IMR-90 (cell line): ENCODE measurements around the gene CAMTA1. TPM values are rescaled to one million over a fixed set of nuclear protein-coding genes. Genes with fewer than 3 reads are reported as not detected.

Experiments used
- ATAC-seq: fragments of 200-7000 bp; cut with Tn5 transposase; 2 replicates; pipeline ENCODE4 v1.9.1; 2020; ENCODE audit warnings: low read depth, mild to moderate bottlenecking, moderate library complexity
- BruUV-seq: library from RNA; stranded (reverse); fragments of 400-500 nt; replicated peaks from 2 replicates; lab custom pipeline; 2021; lab: Mats Ljungman, UMichigan
- CTCF ChIA-PET: fragments of 300-600 bp; formaldehyde crosslinking; extraction: SDS; loops from one replicate; lab custom pipeline; 2021; ENCODE audit warnings: antibody characterized with exemption; lab: Yijun Ruan, JAX
- POLR2A ChIA-PET: fragments of 300-600 bp; sonication (Branson Sonifier 250); formaldehyde crosslinking; loops from one replicate; lab custom pipeline; 2022; ENCODE audit warnings: antibody characterized with exemption; ENCODE audit not compliant: unreplicated experiment; lab: Charles Lee
- DNase-seq: peaks from one replicate; pipeline ENCODE4 v3.0.0; 2013
- H2AFZ ChIP-seq: replicated peaks from 2 replicates; pipeline ENCODE3; 2013; ENCODE audit warnings: low read length, mild to moderate bottlenecking; ENCODE audit not compliant: poor library complexity
- H2AK5ac ChIP-seq: 2 replicates; pipeline ENCODE4 v1.6.1; 2013; ENCODE audit warnings: low read depth, low read length, inconsistent platforms
- H2AK9ac ChIP-seq: replicated peaks from 2 replicates; pipeline ENCODE3; 2013; ENCODE audit warnings: mild to moderate bottlenecking, low read depth, low read length, moderate library complexity; ENCODE audit not compliant: poor library complexity
- H2BK120ac ChIP-seq: 2 replicates; pipeline ENCODE4 v1.6.1; 2013; ENCODE audit warnings: low read depth, low read length, inconsistent platforms
- H2BK15ac ChIP-seq: 3 replicates; pipeline ENCODE4 v1.6.1; 2013; ENCODE audit warnings: low read depth, low read length, inconsistent platforms
- H2BK20ac ChIP-seq: 2 replicates; pipeline ENCODE4 v1.6.1; 2013; ENCODE audit warnings: low read depth, mild to moderate bottlenecking, inconsistent platforms, low read length, moderate library complexity
- H2BK5ac ChIP-seq: 2 replicates; pipeline ENCODE4 v1.6.1; 2013; ENCODE audit warnings: mild to moderate bottlenecking, low read depth, low read length, inconsistent platforms; ENCODE audit not compliant: poor library complexity, severe bottlenecking
- H3K14ac ChIP-seq: replicated peaks from 2 replicates; pipeline ENCODE4 v1.6.1; 2013; ENCODE audit warnings: low read depth, low read length, inconsistent platforms
- H3K18ac ChIP-seq: 2 replicates; pipeline ENCODE4 v1.6.1; 2013; ENCODE audit warnings: low read depth, low read length, control low read depth
- H3K23ac ChIP-seq: 2 replicates; pipeline ENCODE4 v1.6.1; 2013; ENCODE audit warnings: low read depth, low read length, inconsistent platforms
- H3K27ac ChIP-seq: 2 replicates; pipeline ENCODE4 v1.5.1; 2013; ENCODE audit warnings: mild to moderate bottlenecking, control low read depth, low read length; ENCODE audit not compliant: insufficient read depth
- H3K27me3 ChIP-seq: 2 replicates; pipeline ENCODE4 v1.6.1; 2013; ENCODE audit warnings: low read length; ENCODE audit not compliant: control insufficient read depth, insufficient read depth
- H3K36me3 ChIP-seq: 2 replicates; pipeline ENCODE4 v1.6.1; 2013; ENCODE audit warnings: low read length, mixed read lengths; ENCODE audit not compliant: control insufficient read depth, insufficient read depth
- H3K4ac ChIP-seq: 2 replicates; pipeline ENCODE4 v1.6.1; 2013; ENCODE audit warnings: low read depth, low read length, inconsistent platforms
- H3K4me1 ChIP-seq: 2 replicates; pipeline ENCODE4 v1.6.1; 2013; ENCODE audit warnings: low read length, mixed read lengths; ENCODE audit not compliant: control insufficient read depth, insufficient read depth
- H3K4me2 ChIP-seq: 2 replicates; pipeline ENCODE4 v1.6.1; 2013; ENCODE audit warnings: low read depth, mild to moderate bottlenecking, control low read depth, low read length, moderate library complexity
- H3K4me3 ChIP-seq: 2 replicates; pipeline ENCODE4 v1.5.1; 2013; ENCODE audit warnings: low read depth, mild to moderate bottlenecking, control low read depth, low read length, moderate library complexity; ENCODE audit not compliant: insufficient read depth
- H3K56ac ChIP-seq: 2 replicates; pipeline ENCODE4 v1.6.1; 2013; ENCODE audit warnings: low read length, inconsistent platforms; ENCODE audit not compliant: insufficient read depth; ENCODE audit errors: extremely low read depth
- H3K79me1 ChIP-seq, 2 experiments: 2 replicates each; pipeline ENCODE4 v1.6.1; 2013; ENCODE audit warnings: low read length in 2 of 2, inconsistent platforms in 1 of 2, low read depth in 1 of 2
- H3K9ac ChIP-seq: 2 replicates; pipeline ENCODE4 v1.6.1; 2013; ENCODE audit warnings: low read depth, low read length, control low read depth
- H3K9me1 ChIP-seq: 2 replicates; pipeline ENCODE4 v1.6.1; 2013; ENCODE audit warnings: low read length, inconsistent platforms; ENCODE audit not compliant: insufficient read depth
- H3K9me3 ChIP-seq: 2 replicates; pipeline ENCODE4 v1.6.1; 2013; ENCODE audit warnings: low read length; ENCODE audit not compliant: control insufficient read depth, insufficient read depth
- H4K20me1 ChIP-seq: 2 replicates; pipeline ENCODE4 v1.6.1; 2013; ENCODE audit warnings: low read length, inconsistent platforms; ENCODE audit not compliant: insufficient read depth
- H4K5ac ChIP-seq: 2 replicates; pipeline ENCODE4 v1.6.1; 2013; ENCODE audit warnings: mild to moderate bottlenecking, low read depth, low read length, control low read depth
- H4K8ac ChIP-seq, 2 experiments: 2 replicates each; pipeline ENCODE4 v1.6.1; 2013; ENCODE audit warnings: low read depth in 2 of 2, low read length in 2 of 2, control low read depth in 1 of 2, inconsistent platforms in 1 of 2
- H4K91ac ChIP-seq: 2 replicates; pipeline ENCODE4 v1.6.1; 2013; ENCODE audit warnings: low read depth, low read length, inconsistent platforms; ENCODE audit not compliant: insufficient read depth
- BHLHE40 ChIP-seq: fragments of 150-350 bp; IDR thresholded peaks from 2 replicates; pipeline ENCODE4 v1.6.1; 2016; ENCODE audit warnings: mild to moderate bottlenecking, low read depth, low read length
- CEBPB ChIP-seq: IDR thresholded peaks from 2 replicates; pipeline ENCODE4 v1.6.1; 2012; ENCODE audit warnings: low read depth, low read length, improper control_type of control experiment
- CHD1 ChIP-seq: IDR thresholded peaks from 2 replicates; pipeline ENCODE4 v1.6.1; 2012; ENCODE audit warnings: low read depth, low read length, improper control_type of control experiment
- CTCF ChIP-seq: conservative IDR thresholded peaks from 2 replicates; pipeline ENCODE4 v1.5.1; 2012; ENCODE audit warnings: mild to moderate bottlenecking, low read depth, low read length, improper control_type of control experiment
- MAFK ChIP-seq: IDR thresholded peaks from 2 replicates; pipeline ENCODE4 v1.6.1; 2012; ENCODE audit warnings: low read depth, low read length, improper control_type of control experiment
- MAZ ChIP-seq: IDR thresholded peaks from 2 replicates; pipeline ENCODE4 v1.6.1; 2012; ENCODE audit warnings: low read depth, mild to moderate bottlenecking, low read length, improper control_type of control experiment, moderate library complexity, borderline replicate concordance
- MXI1 ChIP-seq: IDR thresholded peaks from 2 replicates; pipeline ENCODE4 v1.6.1; 2012; ENCODE audit warnings: low read depth, mild to moderate bottlenecking, low read length, moderate library complexity, borderline replicate concordance
- NFE2L2 ChIP-seq: fragments of 150-350 bp; IDR thresholded peaks from 2 replicates; pipeline ENCODE4 v1.6.1; 2016; ENCODE audit warnings: low read depth, mild to moderate bottlenecking, low read length
- POLR2A ChIP-seq: IDR thresholded peaks from 2 replicates; pipeline ENCODE4 v1.6.1; 2012; ENCODE audit warnings: mild to moderate bottlenecking, low read depth, low read length
- RAD21 ChIP-seq: IDR thresholded peaks from 2 replicates; pipeline ENCODE4 v1.6.1; 2012; ENCODE audit warnings: low read length, improper control_type of control experiment
- RFX5 ChIP-seq: IDR thresholded peaks from 2 replicates; pipeline ENCODE4 v1.8.0; 2012; ENCODE audit warnings: low read depth, mild to moderate bottlenecking, low read length, moderate library complexity
- SMC3 ChIP-seq: fragments of 150-350 bp; IDR thresholded peaks from 2 replicates; pipeline ENCODE4 v1.6.1; 2016; ENCODE audit warnings: low read depth, mild to moderate bottlenecking, antibody characterized with exemption, low read length, moderate library complexity
- USF2 ChIP-seq: fragments of 150-350 bp; IDR thresholded peaks from 2 replicates; pipeline ENCODE4 v1.6.1; 2017; ENCODE audit warnings: mild to moderate bottlenecking, antibody characterized with exemption, low read length, low read depth
- WGBS, 2 experiments: methylation state at CpG; one replicate each; pipeline versions ENCODE4 v1.1.5 to v1.1.7; 2013; ENCODE audit warnings: missing lambda C conversion rate in 2 of 2; ENCODE audit not compliant: insufficient read length in 1 of 2; ENCODE audit errors: extremely low coverage in 2 of 2; 5-methylcytosine and 5-hydroxymethylcytosine counted together
- dilution Hi-C: fragments of 300-500 bp; cut with HindIII; formaldehyde crosslinking; loops from one replicate; pipeline ENCODE4 v1.14.3; 2018; ENCODE audit warnings: low sequenced_read_pairs; ENCODE audit not compliant: unreplicated experiment
- in situ Hi-C: fragments of 300-500 bp; cut with MboI; formaldehyde crosslinking; loops from 3 replicates; pipeline ENCODE4 v1.14.3; 2019; ENCODE audit warnings: low sequenced_read_pairs, inconsistent platforms, mixed read lengths
- intact Hi-C: fragments of 100-400 bp; cut with micrococcal nuclease; formaldehyde crosslinking; loops from 2 replicates; pipeline ENCODE4 v1.10.0; 2022
- polyA plus RNA-seq, 3 experiments: library from polyadenylated mRNA; depleted of rRNA; stranded (reverse); fragments of >200 nt; gene quantifications; 2 replicates each; pipeline ENCODE4 v1.2.3, GENCODE V29; 2012; ENCODE audit warnings: low replicate concordance in 1 of 3
- total RNA-seq: library from RNA; depleted of rRNA; stranded (reverse); fragments of >200 nt; gene quantifications from 2 replicates; pipeline ENCODE4 v1.2.3, GENCODE V29; 2012

The CAMTA1 gene
- total and polyA plus RNA-seq, 2 of the 4 experiments (the other 2 are of a cell fraction), result 35.5 to 74.3 TPM

- no peak for TF ChIP-seq SMC3
These were observed 342.2 kb downstream of the CAMTA1 start (continued) for GRCh38 chr1:7127322-7128075.

GRCh38 chr1:7128293-7128692, 343.0 kb downstream of the CAMTA1 start:
- Histone ChIP-seq H2BK5ac (no peak overlapping the region), H3K27me3 (peaks cover 17% of the 10 kb centered on the region), H2AFZ (no peak overlapping the region), H3K36me3 (no peaks in the 10 kb centered on the region), H3K9ac (no peak overlapping the region), H4K20me1 (no peaks in the 10 kb centered on the region), H4K91ac (no peak overlapping the region), H2BK15ac (no peak overlapping the region), H3K4me2 (no peak overlapping the region), H3K4me1 (no peaks in the 10 kb centered on the region), H3K79me1 (no peaks in the 10 kb centered on the region), H2BK20ac (no peak overlapping the region), H2AK9ac (no peak overlapping the region), H3K14ac (no peak overlapping the region), H4K8ac (no peak overlapping the region), H3K23ac (no peak overlapping the region), H3K4me3 (no peak overlapping the region), H3K27ac (no peak overlapping the region), H2AK5ac (no peak overlapping the region), H3K9me3 (no peaks in the 10 kb centered on the region), H3K18ac (no peak overlapping the region), H2BK120ac (no peak overlapping the region), H3K4ac (no peak overlapping the region), H4K5ac (no peak overlapping the region), H3K9me1 (peaks cover 3% of the 10 kb centered on the region; the same call in 1 of the 2 replicates), H3K56ac (no peak overlapping the region)
- dilution Hi-C loops (no loop called here), in situ Hi-C loops (no loop called here), intact Hi-C loops (no loop called here)
- no peak for DNase-seq
- POLR2A ChIA-PET, result no interaction called here
- no peak for ATAC-seq
- WGBS, 2 experiments, result 83% methylated on average over 1 of the region's 2 CpGs; no CpG with 5 or more reads in 1 of the 2 experiments
- no TSS peak for BruUV-seq
- CTCF ChIA-PET, result no interaction called here
- TF ChIP-seq RFX5 (no peak), BHLHE40 (no peak), NFE2L2 (no peak), RAD21 (no peak), USF2 (no peak), MAFK (no peak), CTCF (no peak), CHD1 (no peak), MXI1 (no peak), POLR2A (no peak), CEBPB (no peak), SMC3 (no peak), MAZ (no peak)
